NCI-H82 treated with DMSO at 0.1 percent for 48 hours (cell line): ENCODE data around the gene DOCK1.

Source experiments
- DNase-seq: peaks from one replicate; lab custom pipeline; 2025; ENCODE audit not compliant: unreplicated experiment; lab: John Stamatoyannopoulos, UW

Gene DOCK1

GRCh38 chr10:127326883-127327282 lies 421.7 kb downstream of the DOCK1 start:
- DNase-seq, result no peak

GRCh38 chr10:127331696-127332095 lies 426.5 kb downstream of the DOCK1 start:
- DNase-seq, result no peak

- no peak for DNase-seq
Observed at GRCh38 chr10:127332631-127333030, 427.4 kb downstream of the DOCK1 start.

GRCh38 chr10:127337801-127338200 lies 432.6 kb downstream of the DOCK1 start:
- no peak for DNase-seq

GRCh38 chr10:127338399-127339110 lies 433.3 kb downstream of the DOCK1 start:
- no peak for DNase-seq

- no peak for DNase-seq
Observed at GRCh38 chr10:127343821-127344220, 438.6 kb downstream of the DOCK1 start.

GRCh38 chr10:127344346-127344745 lies 439.1 kb downstream of the DOCK1 start:
- no peak for DNase-seq

GRCh38 chr10:127345231-127345965 lies 440.2 kb downstream of the DOCK1 start:
- no peak for DNase-seq

GRCh38 chr10:127346604-127347003 lies 441.4 kb downstream of the DOCK1 start:
- no peak for DNase-seq

- no peak for DNase-seq
Observed at GRCh38 chr10:127347202-127347959, 442.2 kb downstream of the DOCK1 start.

GRCh38 chr10:127349737-127350136 lies 444.5 kb downstream of the DOCK1 start:
- DNase-seq, result no peak

- DNase-seq, result peak; percentile 70
Observed at GRCh38 chr10:127351542-127351941, 446.3 kb downstream of the DOCK1 start.

- peak; percentile 31 for DNase-seq
Observed at GRCh38 chr10:127353544-127353943, 448.3 kb downstream of the DOCK1 start.

- no peak for DNase-seq
Observed at GRCh38 chr10:127354255-127354654, 449.0 kb downstream of the DOCK1 start.

- no peak for DNase-seq
Observed at GRCh38 chr10:127354992-127355391, 449.8 kb downstream of the DOCK1 start.

GRCh38 chr10:127356360-127356759 lies 451.1 kb downstream of the DOCK1 start:
- peak; percentile 24 for DNase-seq

- no peak for DNase-seq
Observed at GRCh38 chr10:127357265-127357664, 452.0 kb downstream of the DOCK1 start.

- DNase-seq, result no peak
Observed at GRCh38 chr10:127358337-127358736, 453.1 kb downstream of the DOCK1 start.

- no peak for DNase-seq
Observed at GRCh38 chr10:127364034-127364433, 458.8 kb downstream of the DOCK1 start.

GRCh38 chr10:127368101-127368500 lies 462.9 kb downstream of the DOCK1 start:
- no peak for DNase-seq

- DNase-seq, result peak; percentile 61
Observed at GRCh38 chr10:127368929-127369328, 463.7 kb downstream of the DOCK1 start.

- DNase-seq, result no peak
Observed at GRCh38 chr10:127370601-127371000, 465.4 kb downstream of the DOCK1 start.
